GM10248 (cell line): ENCODE data around the gene PYGM.

Experiments used
- CTCF ChIA-PET: fragments of 300-600 bp; sonication (Branson Sonifier 250); formaldehyde crosslinking; extraction: SDS; loops from one replicate; lab custom pipeline; 2021; ENCODE audit warnings: antibody characterized with exemption; lab: Yijun Ruan, JAX
- POLR2A ChIA-PET: fragments of 350-650 bp; sonication (Branson Sonifier 250); formaldehyde crosslinking; extraction: SDS; loops from one replicate; lab custom pipeline; 2020; ENCODE audit warnings: antibody characterized with exemption; lab: Yijun Ruan, JAX
- DNase-seq: peaks from one replicate; pipeline ENCODE4 v3.0.0; 2012; ENCODE audit errors: extremely low spot score
- TF ChIP-seq, protein P1 (sequence below): IDR thresholded peaks from 2 replicates; pipeline ENCODE4 v1.5.1; 2012; ENCODE audit warnings: mild to moderate bottlenecking, low read depth; ENCODE audit errors: extremely low read depth, missing control alignments, control extremely low read depth

The PYGM gene

DNA sequence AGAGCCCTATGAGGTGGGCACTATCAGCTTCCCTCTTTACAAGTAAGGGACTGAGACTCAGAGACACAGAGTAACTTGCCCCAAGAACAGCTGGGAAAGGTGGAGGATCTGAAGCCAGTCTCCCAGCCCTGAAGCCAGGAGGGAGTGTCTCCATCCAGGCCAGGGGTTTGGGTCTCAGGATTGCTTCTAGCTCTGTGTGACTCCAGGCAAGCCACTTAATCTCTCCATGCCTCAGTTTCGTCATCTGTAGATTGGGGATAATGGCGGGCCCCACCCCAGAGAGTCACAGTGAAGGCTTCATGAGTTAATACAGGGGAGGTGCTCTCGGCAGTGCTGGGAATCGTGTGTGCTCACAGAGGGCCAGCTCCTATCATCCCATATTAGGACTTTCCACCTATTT, 32.7 kb upstream of the PYGM start:
- TF ChIP-seq, protein P1, sequence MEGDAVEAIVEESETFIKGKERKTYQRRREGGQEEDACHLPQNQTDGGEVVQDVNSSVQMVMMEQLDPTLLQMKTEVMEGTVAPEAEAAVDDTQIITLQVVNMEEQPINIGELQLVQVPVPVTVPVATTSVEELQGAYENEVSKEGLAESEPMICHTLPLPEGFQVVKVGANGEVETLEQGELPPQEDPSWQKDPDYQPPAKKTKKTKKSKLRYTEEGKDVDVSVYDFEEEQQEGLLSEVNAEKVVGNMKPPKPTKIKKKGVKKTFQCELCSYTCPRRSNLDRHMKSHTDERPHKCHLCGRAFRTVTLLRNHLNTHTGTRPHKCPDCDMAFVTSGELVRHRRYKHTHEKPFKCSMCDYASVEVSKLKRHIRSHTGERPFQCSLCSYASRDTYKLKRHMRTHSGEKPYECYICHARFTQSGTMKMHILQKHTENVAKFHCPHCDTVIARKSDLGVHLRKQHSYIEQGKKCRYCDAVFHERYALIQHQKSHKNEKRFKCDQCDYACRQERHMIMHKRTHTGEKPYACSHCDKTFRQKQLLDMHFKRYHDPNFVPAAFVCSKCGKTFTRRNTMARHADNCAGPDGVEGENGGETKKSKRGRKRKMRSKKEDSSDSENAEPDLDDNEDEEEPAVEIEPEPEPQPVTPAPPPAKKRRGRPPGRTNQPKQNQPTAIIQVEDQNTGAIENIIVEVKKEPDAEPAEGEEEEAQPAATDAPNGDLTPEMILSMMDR = no peak
- CTCF ChIA-PET = interaction anchor here (0.8 kb wide), 1 partner anchor 10 kb away, joined by 3 read pairs; no protein-coding TSS in a partner anchor
- POLR2A ChIA-PET = no interaction called here
- DNase-seq = no peak

DNA sequence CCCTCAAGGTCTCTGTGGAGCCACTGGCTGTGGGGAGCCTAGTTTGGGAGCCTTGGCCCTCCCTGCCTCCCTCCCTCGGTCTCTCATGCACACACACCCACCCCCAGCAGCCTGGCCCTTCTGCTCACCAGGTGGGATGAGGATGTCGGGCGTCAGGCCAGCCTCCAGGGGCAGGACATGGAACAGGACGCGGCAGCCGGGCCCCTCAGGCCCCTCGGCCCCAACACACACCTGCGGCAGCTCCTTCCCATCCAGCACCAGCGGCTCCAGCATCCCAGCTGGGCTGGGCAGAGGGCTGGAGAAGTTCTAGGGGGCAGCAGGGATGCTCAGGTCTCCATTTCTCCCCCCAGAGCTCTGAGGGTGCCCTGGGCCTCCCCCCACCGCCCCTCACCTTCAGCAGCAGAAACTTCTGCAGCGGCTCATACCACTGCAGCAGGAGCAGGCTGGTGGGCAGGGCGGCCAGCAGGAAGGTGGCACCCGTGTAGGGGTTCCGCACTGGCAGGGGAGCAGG, 32.1 kb upstream of the PYGM start:
- CTCF ChIA-PET = interaction anchor here (0.7 kb wide), 1 partner anchor 10 kb away, joined by 3 read pairs; no protein-coding TSS in a partner anchor
- no peak for DNase-seq
- POLR2A ChIA-PET = no interaction called here
- TF ChIP-seq, protein P1 = no peak

DNA sequence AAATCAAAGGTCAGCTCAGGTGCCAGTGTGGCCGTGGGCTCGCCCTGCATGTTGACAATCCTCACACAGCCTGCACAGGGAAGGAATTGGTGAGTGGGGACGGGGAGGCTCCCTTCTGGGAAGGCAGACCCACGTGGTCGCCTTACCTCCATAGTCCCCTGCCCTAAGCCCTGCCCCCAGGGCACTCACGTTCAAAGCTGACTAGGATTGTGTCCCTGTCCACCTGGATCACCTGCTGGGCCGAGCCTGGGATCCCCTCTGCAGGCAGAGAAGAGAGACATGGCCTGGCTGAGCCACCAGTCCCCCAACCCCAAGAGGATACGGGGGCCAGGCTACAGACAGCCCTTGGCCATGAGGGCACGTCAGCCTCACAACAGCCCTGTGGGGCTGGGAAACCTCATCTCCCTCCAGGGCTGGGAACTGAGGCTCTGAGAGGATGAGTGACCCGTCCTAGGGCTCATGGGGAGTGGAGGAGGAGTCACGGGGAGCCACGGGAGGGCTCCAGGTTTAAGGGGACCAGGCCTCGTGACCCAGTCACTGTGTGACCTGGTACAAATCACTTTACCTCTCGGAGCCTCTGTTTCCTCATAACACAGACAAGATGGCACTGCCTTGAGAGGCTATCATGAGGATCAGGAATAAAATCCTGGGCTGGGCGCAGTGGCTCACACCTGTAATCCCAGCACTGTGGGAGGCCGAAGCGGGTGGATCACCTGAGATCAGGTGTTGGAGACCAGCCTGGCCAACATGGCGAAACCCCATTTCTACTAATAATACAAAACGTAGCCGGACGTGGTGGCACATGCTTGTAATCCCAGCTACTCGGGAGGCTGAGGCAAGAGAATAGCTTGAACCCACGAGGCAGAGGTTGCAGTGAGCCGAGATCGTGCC, 30.7 kb upstream of the PYGM start:
- ChIA-PET CTCF (no interaction called here), POLR2A (no interaction called here)
- TF ChIP-seq, protein P1 = no peak
- DNase-seq = no peak

DNA sequence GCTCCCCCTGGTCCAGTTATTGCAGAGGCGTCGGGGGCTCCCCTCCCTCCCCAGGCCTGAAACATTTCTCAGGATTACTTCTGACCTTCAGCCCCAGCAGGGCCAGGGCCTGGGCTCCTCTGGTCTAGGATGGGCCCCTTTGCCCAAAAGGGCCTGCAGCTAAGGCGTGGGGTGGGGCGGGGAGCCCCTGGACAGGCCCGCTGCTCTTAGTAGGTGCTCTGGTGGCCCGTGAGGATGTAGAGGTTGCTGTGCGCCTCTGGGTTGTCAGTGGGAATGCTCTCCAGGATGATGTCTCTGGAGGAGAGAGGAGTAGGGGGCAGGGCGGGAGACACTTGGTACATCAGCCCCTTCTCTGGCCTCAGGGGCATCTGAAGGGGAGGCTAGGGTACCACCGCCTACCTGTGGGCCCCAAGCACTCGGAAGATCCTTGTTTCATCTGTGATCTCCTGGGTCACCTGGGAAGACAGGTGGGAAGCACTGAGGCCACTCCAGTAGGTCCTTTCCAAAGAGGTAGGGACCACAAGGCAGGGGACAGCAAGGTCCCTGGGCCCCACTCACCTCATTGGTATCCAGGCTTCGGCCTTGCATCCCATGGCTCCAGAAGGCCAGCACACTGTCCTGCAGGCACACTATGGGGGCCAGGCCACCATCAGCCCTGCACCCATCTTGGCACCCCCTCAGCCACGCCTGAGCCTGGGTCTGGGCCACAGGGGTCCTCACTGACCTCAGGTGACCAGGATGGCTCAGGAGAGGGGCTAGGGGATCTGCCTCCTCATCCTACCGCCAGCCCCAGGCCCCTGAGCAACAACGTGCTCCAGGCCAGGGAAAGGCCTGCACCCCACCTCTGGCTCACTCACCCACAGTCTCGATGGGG, 29.8 kb upstream of the PYGM start:
- no peak for DNase-seq
- TF ChIP-seq, protein P1 = no peak
- CTCF ChIA-PET = interaction anchor here (2.0 to 5.5 kb wide), 2 partner anchors 11 to 12 kb away, joined by 13 to 49 read pairs; partner anchors contain the start of genes MAP4K2 and SF1
- POLR2A ChIA-PET = no interaction called here

DNA sequence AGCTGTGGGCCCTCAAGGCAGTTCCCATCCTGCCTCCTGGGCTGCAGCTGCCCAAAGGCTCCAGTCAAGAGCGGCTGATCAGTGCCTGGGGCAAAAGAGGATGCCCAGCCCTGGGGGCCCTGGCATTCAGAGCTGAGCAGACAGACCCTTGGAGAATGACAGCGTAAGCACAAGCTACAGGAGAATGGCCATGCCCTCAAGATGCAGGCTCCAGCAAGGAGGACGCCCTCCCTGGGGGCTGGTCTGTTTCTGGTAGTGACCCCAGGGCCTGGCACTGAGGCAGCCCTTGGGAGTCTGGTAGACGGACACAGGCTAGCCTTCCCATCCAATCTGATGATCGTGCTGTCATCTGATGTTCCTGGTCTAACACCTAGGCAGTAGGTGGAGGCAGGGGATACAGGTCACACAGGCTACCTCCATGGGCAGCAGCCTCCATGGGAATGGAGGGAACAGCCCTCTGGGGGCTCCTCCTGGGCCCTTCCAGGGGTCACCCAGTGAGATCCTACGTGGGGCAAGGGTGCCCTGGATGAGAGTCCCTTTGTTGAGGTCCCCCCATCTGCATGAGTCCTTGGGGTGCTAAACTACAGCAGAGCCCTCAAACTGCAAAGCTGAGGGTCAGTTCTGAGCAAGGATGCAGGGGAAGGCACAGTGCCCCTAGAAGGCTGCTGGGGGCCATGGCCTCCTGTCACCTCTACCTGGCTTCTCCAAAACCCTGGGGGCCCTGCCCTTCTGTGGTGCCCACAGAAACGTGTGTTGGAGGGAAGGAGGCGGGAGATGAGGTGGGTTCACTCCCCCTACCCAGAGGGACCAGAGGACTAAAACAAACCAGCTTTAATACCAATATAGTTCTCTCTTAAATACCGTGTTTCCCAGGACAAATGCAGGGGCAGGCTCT, 28.8 kb upstream of the PYGM start:
- no peak for DNase-seq
- CTCF ChIA-PET = interaction anchor here (0.6 to 5.5 kb wide), 6 partner anchors 11 to 102 kb away, joined by 3 to 49 read pairs (median 4); partner anchors contain the start of genes MAP4K2 and SF1
- POLR2A ChIA-PET = interaction anchor here (0.5 kb wide), 1 partner anchor 521 kb away, joined by 5 read pairs; no protein-coding TSS in a partner anchor
- TF ChIP-seq, protein P1 = no peak
